Subcutaneous abdominal adipose tissue (tissue), 5 donors: ENCODE results near the gene KCNH2.
A peak's percentile ranks its signal among the peaks of the same experiment; 100 is the strongest.

Experiments used
- H3K27ac ChIP-seq: one replicate; pipeline ENCODE4 v1.7.0; 2013; ENCODE audit warnings: low read depth, mild to moderate bottlenecking, inconsistent platforms, low read length, moderate library complexity
- H3K27me3 ChIP-seq, 5 donors: one replicate each; pipeline ENCODE4 v1.7.0; 2013; ENCODE audit warnings: low read length in 5 of 5, inconsistent platforms in 1 of 5; ENCODE audit not compliant: control insufficient read depth in 5 of 5, insufficient read depth in 4 of 5
- H3K36me3 ChIP-seq, 5 donors: one replicate each; pipeline ENCODE4 v1.7.0; 2013; ENCODE audit warnings: low read length in 5 of 5; ENCODE audit not compliant: control insufficient read depth in 5 of 5, insufficient read depth in 5 of 5
- H3K4me1 ChIP-seq, 5 donors: one replicate each; pipeline ENCODE4 v1.7.0; 2013; ENCODE audit warnings: low read length in 5 of 5, mild to moderate bottlenecking in 3 of 5, moderate library complexity in 1 of 5; ENCODE audit not compliant: control insufficient read depth in 5 of 5, insufficient read depth in 5 of 5
- H3K4me3 ChIP-seq, 5 donors: one replicate each; pipeline ENCODE4 v1.7.0; 2013; ENCODE audit warnings: low read length in 5 of 5, low read depth in 1 of 5
- H3K9ac ChIP-seq, 5 donors: one replicate each; pipeline ENCODE4 v1.7.0; 2013; ENCODE audit warnings: low read length in 5 of 5, mild to moderate bottlenecking in 4 of 5, moderate library complexity in 3 of 5
- H3K9me3 ChIP-seq, 5 donors: one replicate each; pipeline ENCODE4 v1.7.0; 2013; ENCODE audit warnings: low read length in 5 of 5; ENCODE audit not compliant: control insufficient read depth in 5 of 5
- donor health status: healthy.
- donor health status: healthy.
- donor health status: healthy.
- donor health status: healthy.
- donor health status: healthy.

KCNH2 gene

GRCh38 chr7:150990416-150991186, 12.5 kb upstream of the KCNH2 start, which contains the start of gene NOS3:
Gene NOS3 (plus strand): TSS chr7:150991017. CDS start chr7:150993804, 2,787 bp downstream.
- peaks cover 0 to 15% (median 0%) of the 10 kb centered on the region in 5 donors for H3K9me3 ChIP-seq
- H3K9ac ChIP-seq: no peak within 1 kb of the TSS
- no peaks in the 10 kb centered on the region for H3K36me3 ChIP-seq
- H3K4me3 ChIP-seq: no peak within 1 kb of the TSS
- H3K27ac ChIP-seq: peak within 1 kb of the TSS; percentile 69
- H3K27me3 ChIP-seq: peaks cover 3 to 7% (median 3%) of the 10 kb centered on the region in 5 donors
- H3K4me1 ChIP-seq: peaks cover 3 to 54% (median 35%) of the 10 kb centered on the region in 5 donors

DNA sequence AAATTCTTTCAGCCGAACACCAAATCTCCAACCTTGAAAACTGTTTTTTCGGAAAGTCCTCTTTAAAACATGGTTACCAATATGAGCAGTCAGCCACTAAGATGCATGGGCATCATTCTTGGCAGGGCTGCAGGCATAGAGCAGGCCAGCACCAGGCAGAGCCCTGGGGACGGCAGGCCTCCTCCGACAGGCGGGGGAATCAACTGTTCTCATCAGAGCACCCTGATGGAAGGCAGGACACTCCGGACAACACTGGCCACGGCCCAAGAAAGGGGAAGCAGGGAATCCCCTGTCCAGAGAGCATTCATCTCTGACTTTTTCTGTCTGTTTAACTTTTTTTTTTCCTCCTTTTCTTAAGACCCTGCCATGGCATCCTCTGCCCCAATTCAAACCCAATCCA, 11.3 kb upstream of the KCNH2 start:
- H3K9me3 ChIP-seq: peaks cover 0 to 15% (median 0%) of the 10 kb centered on the region in 5 donors
- H3K4me1 ChIP-seq: peaks cover 2 to 46% (median 27%) of the 10 kb centered on the region in 5 donors
- peaks cover 0 to 7% (median 3%) of the 10 kb centered on the region in 5 donors for H3K27me3 ChIP-seq
- H3K27ac ChIP-seq: peak overlapping the region; percentile 69
- peak overlapping the region in 2 of 5 donors; percentile 0 to 22 for H3K4me3 ChIP-seq
- H3K36me3 ChIP-seq: no peaks in the 10 kb centered on the region
- peak overlapping the region in 3 of 5 donors; percentile 14 to 53 (median 37) for H3K9ac ChIP-seq

GRCh38 chr7:150988230-150989226, 10.4 kb upstream of the KCNH2 start:
- peaks cover 2 to 37% (median 20%) of the 10 kb centered on the region in 5 donors for H3K4me1 ChIP-seq
- H3K9me3 ChIP-seq: peaks cover 0 to 15% (median 0%) of the 10 kb centered on the region in 5 donors
- peak overlapping the region in 3 of 5 donors; percentile 32 to 53 (median 37) for H3K9ac ChIP-seq
- peak overlapping the region; percentile 69 for H3K27ac ChIP-seq
- no peaks in the 10 kb centered on the region for H3K36me3 ChIP-seq
- peaks cover 0 to 7% (median 3%) of the 10 kb centered on the region in 5 donors for H3K27me3 ChIP-seq
- peak overlapping the region in 4 of 5 donors; percentile 22 to 34 (median 27) for H3K4me3 ChIP-seq

- H3K27ac ChIP-seq: no peak overlapping the region
- no peak overlapping the region for H3K9ac ChIP-seq
- no peaks in the 10 kb centered on the region for H3K36me3 ChIP-seq
- peaks cover 0 to 15% (median 0%) of the 10 kb centered on the region in 5 donors for H3K9me3 ChIP-seq
- H3K27me3 ChIP-seq: peaks cover 2 to 7% (median 3%) of the 10 kb centered on the region in 5 donors
- peaks cover 2 to 36% (median 26%) of the 10 kb centered on the region in 5 donors for H3K4me1 ChIP-seq
- H3K4me3 ChIP-seq: no peak overlapping the region
Measured at GRCh38 chr7:150986556-150986955, 8.4 kb upstream of the KCNH2 start.

DNA sequence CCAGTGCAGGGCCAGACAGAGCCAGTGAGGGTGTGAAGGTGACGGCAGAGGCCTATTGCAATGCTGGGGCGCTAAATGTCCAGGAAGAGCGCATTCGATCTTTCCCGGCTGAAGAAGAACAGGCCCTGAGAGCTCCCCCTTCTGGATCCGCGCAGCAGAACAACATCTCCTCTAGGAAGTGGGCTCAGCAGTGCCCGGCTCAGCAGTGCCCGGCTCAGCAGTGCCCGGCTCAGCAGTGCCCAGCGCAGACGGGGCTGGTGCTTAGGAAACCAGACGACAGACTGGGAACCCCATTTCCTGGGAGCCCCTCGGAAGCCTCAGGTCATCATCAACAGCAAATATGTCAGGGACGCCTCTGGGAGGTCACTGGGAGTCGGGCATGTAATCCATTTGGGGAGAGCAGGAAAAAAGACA, 8.0 kb upstream of the KCNH2 start:
- Histone ChIP-seq H3K27ac (no peak overlapping the region), H3K36me3 (no peaks in the 10 kb centered on the region), H3K9me3 (peaks cover 0 to 12% (median 0%) of the 10 kb centered on the region in 5 donors), H3K9ac (no peak overlapping the region), H3K4me1 (peaks cover 2 to 36% (median 26%) of the 10 kb centered on the region in 5 donors), H3K4me3 (no peak overlapping the region), H3K27me3 (peaks cover 2 to 11% (median 3%) of the 10 kb centered on the region in 5 donors)

DNA sequence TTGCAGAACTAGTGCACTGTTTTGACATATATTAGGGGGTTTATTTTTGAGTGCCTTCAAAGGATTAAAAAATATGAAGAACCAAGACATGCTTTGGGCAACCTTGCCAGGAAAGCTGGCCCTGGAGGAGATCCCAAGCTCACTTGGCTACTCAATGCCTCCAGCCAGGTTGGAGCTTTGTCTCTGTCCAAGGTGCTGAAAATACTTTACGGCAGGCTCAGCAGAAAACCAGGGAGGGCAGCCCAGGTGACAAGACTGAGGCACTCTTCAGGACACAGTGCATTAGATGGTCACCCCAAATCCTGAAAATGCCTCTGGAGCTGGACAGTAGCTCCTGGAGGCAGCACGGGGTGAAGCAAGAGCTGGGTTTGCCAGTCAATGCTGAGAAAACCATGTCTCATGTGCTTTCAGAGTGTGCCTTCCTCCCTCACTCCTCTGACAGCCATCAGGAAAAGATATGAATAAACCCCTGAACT, 5.8 kb upstream of the KCNH2 start:
- Histone ChIP-seq H3K27ac (no peak overlapping the region), H3K4me3 (no peak overlapping the region), H3K9ac (no peak overlapping the region), H3K36me3 (no peaks in the 10 kb centered on the region), H3K27me3 (peaks cover 16 to 31% (median 25%) of the 10 kb centered on the region in 5 donors), H3K9me3 (no peaks in the 10 kb centered on the region), H3K4me1 (peaks cover 0 to 29% (median 15%) of the 10 kb centered on the region in 5 donors)

DNA sequence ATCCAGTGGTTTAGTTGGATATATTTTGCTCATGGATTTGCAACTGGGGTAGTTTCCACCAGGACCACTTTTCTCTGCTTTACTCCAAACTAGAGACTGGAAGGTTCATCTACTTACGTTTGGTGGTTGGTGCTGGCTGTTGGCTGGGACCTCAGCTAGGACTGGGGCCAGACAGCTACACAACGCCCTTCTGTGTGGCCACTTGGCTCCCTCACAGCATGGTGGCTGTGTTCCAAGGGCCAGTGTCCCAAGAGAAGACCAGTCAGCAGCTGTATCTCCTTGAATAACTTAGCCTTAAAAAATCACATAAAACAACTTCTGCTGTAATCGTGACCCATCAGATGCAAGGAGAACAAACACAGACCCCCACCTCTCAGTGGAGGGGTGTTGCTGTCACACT, 4.2 kb upstream of the KCNH2 start:
- no peaks in the 10 kb centered on the region for H3K36me3 ChIP-seq
- H3K9me3 ChIP-seq: no peaks in the 10 kb centered on the region
- H3K27ac ChIP-seq: no peak overlapping the region
- peaks cover 0 to 26% (median 12%) of the 10 kb centered on the region in 5 donors for H3K4me1 ChIP-seq
- H3K9ac ChIP-seq: no peak overlapping the region
- H3K27me3 ChIP-seq: peaks cover 20 to 36% (median 31%) of the 10 kb centered on the region in 5 donors
- H3K4me3 ChIP-seq: no peak overlapping the region

GRCh38 chr7:150981644-150982043, 3.5 kb upstream of the KCNH2 start:
- Histone ChIP-seq H3K27ac (no peak overlapping the region), H3K4me3 (no peak overlapping the region), H3K36me3 (no peaks in the 10 kb centered on the region), H3K27me3 (peaks cover 27 to 43% (median 37%) of the 10 kb centered on the region in 5 donors), H3K9me3 (no peaks in the 10 kb centered on the region), H3K9ac (no peak overlapping the region), H3K4me1 (peaks cover 0 to 30% (median 12%) of the 10 kb centered on the region in 5 donors)

DNA sequence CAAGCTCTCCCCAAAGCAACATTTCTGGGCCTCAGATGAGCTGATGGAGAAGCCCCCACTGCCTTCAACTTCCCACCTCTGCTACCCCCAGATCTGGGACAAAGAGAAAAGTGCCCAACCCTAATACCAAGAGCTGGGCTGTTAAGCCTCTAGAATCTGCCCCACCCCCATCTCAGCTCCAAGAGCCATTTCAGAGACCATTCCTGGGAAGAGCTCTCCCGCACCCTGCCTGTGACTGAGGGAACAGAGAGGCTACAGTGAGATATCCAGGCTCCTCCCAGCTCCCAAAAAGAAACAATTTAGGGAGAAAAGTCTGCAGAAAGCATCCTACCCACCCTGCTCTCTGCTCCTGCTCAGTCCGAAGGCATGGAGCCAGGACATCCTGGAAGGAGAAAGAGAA, 2.5 kb upstream of the KCNH2 start:
- no peaks in the 10 kb centered on the region for H3K9me3 ChIP-seq
- H3K27ac ChIP-seq: no peak overlapping the region
- peaks cover 35 to 52% (median 45%) of the 10 kb centered on the region in 5 donors for H3K27me3 ChIP-seq
- H3K4me3 ChIP-seq: no peak overlapping the region
- peaks cover 0 to 23% (median 12%) of the 10 kb centered on the region in 5 donors for H3K4me1 ChIP-seq
- H3K9ac ChIP-seq: no peak overlapping the region
- no peaks in the 10 kb centered on the region for H3K36me3 ChIP-seq
